ENCODE data around the gene LRP2.

DNA sequence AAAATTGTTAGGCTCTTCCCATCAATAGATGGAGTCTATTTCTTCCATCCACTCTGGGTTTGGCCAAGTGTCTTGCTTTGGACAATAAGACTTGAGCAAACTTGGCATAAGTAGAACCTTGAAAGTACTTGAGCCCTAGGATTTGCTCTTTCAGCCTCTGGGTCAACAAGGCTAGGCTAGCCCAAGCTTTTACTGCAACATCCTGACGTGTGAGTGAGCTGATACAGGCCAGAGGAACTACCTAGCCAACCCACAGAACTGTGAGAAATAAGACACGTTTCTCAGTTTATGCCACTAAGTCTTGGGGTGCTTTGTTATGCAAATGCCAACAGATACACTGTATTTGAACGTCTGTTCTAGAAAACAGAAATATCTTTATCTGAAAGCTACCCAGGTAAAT, 71.9 kb downstream of the LRP2 start:
- TF ChIP-seq RAD21 (IDR thresholded peaks at IDR 0.05; ENCODE audit: low read depth) (no peak), TAF1 (IDR thresholded peaks at IDR 0.05; ENCODE audit: low read depth) (no peak), EP300 (IDR thresholded peaks at IDR 0.05; ENCODE audit: borderline replicate concordance) (no peak)

Data from Ishikawa (cell line).